NCI-H2196 treated with DMSO at 0.1 percent for 48 hours (cell line): ENCODE data around the gene BCL11B.

Experiments
- DNase-seq: peaks from one replicate; lab custom pipeline; 2025; ENCODE audit not compliant: unreplicated experiment; lab: John Stamatoyannopoulos, UW

BCL11B gene

DNA sequence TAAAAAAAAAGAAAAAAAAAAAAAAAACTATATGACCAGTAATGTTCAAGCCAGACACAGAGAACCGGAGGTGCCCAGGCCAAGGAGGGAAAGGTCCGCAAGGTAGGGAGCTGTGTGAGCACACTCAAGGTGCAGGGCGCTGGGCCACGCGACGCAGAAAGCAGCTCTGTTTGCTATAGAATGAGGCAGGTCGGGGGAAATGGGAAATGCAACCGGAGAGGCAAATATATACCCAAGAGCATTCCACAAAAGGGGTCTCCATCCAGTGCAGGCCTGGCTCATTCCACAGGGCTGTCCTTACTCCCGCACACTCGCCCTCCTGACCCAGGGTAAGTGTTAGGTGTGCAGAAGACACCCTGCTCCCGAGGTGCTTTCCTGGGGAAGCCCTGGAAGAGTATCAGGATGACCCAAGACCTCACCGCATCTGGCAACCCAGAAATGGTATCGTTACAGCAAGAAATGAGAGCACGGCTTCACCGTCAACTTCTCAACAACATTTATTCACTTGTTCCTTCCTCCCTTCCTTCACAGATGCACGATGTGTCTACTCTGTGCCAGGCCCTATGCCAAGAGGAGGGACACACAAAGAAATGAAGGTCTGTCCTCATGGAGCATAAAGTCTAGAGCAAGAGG, 86.4 kb downstream of the BCL11B start:
- no peak for DNase-seq

DNA sequence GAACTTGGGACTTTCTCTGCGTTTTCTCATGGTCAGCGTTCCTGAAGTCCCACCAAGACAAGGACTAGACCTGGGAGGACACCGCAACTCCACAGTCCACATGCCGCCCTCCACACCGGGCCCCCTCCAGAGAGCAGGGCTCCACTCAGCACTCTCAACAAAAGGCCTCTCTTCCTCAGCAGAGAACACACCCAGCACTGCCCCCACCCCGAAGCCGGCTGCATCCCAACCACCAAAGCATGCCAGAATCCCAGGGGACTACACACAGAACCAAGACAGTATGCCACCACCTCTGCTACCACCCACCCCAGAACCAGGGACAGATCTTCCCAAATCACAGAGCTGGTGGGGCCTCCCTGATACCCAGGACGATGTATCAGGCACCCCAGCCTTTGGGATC, 88.3 kb downstream of the BCL11B start:
- no peak for DNase-seq

- DNase-seq: no peak
Observed at GRCh38 chr14:99183311-99183710, 88.7 kb downstream of the BCL11B start.

DNA sequence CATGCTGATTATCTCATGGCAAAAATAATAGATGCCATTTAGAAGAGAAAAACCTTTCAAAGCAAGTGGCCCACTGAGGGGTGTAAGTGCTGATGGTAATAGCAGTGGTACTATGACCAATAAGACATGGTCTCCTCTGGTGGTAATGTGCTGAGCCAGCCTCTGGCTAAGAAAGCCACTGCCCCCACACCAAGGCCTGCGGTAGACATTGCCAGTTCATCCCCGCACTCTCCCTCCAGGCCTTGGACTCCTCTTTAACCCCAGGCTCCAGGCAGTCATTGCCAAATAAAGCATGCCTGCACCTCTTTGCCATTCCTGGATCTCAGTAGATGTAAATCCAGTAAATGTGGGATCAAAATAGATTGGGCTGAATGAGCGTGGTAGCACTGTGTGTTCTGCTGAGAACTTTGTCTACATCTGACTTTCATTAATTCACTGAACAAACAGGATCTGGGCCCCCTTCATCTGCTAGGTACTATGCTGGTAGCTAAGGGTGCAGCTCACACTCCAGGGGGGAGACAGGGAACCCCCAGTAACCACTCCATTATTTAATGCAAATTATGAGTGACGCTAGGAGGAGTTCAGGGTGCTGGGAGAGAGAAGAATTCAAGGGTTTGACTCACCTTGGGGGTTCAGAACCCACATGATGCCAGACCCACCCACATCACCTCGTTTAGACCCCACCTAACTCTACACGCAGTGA, 89.3 kb downstream of the BCL11B start:
- DNase-seq: no peak

- no peak for DNase-seq
Observed at GRCh38 chr14:99181804-99182520, 90.0 kb downstream of the BCL11B start.

- DNase-seq: no peak
Observed at GRCh38 chr14:99181241-99181640, 90.8 kb downstream of the BCL11B start.

GRCh38 chr14:99179946-99180345, 92.1 kb downstream of the BCL11B start:
- DNase-seq: no peak

GRCh38 chr14:99179506-99179905, 92.5 kb downstream of the BCL11B start:
- DNase-seq: no peak

DNA sequence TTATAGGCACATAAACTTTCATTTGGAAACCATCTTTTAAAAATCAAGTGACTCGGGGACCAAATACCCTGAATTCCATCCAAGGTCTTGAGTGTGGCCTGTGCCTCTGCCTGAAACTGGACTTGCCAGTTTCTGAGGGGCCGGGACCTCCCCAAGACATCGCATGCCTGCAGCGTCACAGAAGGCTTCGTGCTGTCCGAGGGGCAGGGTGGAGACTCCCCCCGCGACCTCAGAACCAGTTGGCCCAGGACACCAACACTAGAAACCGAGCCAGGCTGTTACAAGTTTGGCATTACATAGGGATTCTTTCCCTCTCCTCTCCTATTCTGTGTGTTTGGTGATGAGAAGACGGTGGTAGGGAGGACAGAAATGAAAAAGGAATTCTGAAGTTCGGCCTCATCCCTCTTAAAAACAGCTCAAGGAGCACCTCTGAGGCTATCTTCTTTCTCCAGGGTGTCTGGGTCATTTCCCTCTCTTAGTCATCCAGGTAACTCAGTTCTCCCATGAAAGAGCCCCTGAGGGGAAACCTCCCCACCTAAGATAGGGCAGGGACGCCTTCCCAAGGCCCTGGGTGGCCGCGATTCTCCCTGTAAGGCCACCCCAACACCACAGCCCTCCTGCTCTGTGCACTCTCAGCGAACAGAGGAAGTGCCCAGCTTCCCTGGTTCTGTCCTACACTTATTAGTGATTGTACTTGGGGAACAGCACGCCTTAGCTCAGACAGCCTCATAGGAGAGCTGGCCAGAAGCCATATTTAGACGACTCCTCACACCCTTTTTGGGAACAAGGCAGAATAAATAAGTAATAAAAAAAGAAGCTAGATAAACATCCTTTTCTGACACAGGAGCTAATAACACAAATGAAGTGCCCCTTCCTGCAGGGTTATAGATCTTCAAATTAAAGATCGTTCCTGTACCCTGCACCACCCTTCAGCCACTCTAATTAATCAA, 93.8 kb downstream of the BCL11B start:
- DNase-seq: no peak

DNA sequence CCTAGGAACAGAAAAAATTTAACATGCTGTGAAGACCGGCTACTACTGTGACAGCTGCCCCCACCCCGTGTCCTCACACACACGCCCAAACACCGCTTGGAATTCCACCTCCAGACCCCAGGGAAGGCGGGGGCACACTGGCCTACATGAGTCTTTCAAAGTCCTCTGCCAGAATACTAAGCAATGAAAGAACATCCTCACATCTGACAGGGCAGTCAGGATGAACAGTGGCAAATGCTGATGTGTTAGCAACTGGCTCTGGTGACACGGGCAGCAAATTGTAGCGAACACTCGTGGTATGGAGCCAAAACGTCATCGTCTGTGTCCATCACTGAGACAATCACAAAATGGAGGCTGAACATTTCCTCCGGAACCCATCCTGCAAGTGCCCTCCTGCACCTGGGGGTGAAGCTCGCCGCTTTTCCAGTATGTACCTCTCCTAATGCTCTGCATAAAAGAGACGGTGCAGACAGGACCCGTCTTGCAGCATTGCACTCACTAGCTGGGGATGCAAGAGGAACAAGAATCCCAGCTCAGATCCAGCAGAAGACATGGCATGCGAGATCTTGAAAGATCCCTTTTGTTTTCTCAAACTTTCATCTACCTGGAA, 94.8 kb downstream of the BCL11B start:
- no peak for DNase-seq

- DNase-seq: no peak
Observed at GRCh38 chr14:99176156-99176945, 95.6 kb downstream of the BCL11B start.

GRCh38 chr14:99175331-99176155, 96.5 kb downstream of the BCL11B start:
- DNase-seq: no peak

- no peak for DNase-seq
Observed at GRCh38 chr14:99174770-99175319, 97.2 kb downstream of the BCL11B start.

DNA sequence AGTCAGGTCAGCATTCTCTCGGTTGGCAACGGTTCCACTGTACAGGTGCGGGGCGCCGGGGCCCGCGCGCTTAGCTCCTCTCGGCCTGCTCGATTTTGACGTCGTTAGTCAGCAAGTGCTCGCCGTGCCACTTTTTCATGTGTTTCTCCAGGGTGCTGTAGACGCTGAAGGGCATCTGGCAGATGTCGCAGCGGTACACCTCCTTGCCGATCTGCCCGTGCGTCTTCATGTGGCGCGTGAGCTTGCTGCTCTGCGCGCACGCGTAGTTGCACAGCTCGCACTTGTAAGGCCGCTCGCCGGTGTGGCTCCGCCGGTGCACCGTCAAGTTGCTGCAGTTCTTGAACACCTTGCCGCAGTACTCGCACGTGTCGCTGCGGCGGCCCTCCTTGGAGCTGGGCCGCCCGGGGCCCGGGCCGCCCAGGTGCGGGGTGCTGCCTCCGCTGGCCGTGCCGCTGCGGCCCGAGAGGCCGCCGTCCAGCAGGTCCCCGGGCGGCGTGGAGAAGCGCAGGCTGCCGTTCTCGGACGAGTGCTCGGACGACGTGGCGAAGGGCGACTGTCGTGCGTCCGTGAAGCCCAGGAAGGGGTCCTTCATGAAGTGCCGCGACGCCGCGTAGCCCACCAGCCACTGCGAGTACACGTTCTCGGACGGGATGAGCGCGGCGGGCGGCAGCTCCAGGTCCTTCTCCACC, 97.8 kb downstream of the BCL11B start:
- no peak for DNase-seq

DNA sequence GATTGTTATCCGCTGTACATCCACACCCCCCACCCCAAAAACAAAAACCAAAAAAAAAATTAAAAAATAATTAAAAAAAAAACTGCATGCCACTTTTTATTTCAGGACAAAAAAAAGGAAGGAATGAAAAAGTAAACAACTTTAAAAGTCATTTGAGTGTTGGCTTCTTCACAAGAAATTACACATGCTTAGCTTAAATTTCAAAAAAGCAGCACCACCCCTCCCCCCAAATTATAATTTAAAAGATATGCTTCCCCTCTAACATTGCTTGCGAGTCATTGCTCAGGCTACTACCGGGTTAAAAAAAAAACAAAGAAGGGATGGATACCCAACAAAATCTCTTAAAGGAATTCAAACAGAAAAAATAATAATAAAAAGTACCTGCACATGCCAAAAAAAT, 98.5 kb downstream of the BCL11B start:
- DNase-seq: no peak

DNA sequence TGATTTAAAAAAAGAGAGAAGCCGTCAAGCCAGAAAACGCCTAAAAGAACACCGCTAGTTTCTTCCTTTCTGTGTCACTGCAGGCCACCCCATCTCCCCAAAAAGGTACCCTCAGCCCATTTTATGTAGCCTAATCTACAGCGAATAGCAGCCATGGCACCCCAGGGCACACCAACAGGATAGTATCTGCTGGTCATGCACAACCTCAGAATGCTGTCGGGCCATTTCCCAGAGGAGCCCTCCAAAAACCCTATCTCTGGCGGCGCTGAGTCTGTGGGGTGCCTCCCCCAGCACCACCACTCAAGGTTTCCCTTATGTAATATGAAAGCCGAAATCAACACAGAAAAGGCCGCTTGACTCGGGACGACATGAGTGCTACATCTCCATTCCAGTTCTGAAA, 98.9 kb downstream of the BCL11B start:
- DNase-seq: no peak

GRCh38 chr14:99171396-99171795, 100.6 kb downstream of the BCL11B start:
- DNase-seq: no peak

DNA sequence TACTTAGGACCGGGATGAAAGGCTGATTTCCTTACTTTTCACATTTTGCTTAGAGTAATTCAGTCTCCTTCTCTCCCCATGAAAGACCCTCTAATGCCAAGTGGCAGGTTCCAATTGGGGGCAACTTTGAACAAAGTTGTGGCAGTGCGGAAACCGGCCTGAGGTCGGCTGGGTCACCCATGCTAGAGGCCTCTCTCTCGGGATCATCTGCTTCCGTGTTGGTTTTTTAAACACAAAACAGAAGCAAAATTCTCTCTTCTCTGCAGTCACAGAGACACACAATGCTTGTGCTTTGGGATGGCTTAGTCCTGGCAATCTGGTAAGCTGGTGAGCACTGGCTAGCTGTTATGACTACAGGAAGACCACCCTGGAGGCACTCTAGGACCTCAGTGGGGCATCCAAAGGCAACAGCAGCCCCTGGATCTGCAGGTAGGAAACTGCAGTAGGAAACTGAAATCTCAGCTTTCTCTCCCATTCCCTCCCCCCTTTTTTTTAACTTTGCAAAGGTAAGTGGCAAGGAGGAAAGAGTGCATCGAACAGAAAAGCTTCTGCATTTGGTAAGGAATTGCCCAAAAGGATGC, 102.1 kb downstream of the BCL11B start:
- DNase-seq: no peak
